ENCODE data around the gene IFNLR1.

GRCh38 chr1:24226749-24227148, 39.7 kb upstream of the IFNLR1 start:
- TF ChIP-seq CTCF (IDR thresholded peaks at IDR 0.05) (no peak), POLR2A (IDR thresholded peaks at IDR 0.05) (no peak)
